NK-92 treated with Interleukin-12 subunit alpha and Interleukin-12 subunit beta, amount 100 ng/mL, for 24 hours (cell line): ENCODE measurements around the gene TTC27.

Experiments used
- DNase-seq: peaks from one replicate; lab custom pipeline; 2025; lab: John Stamatoyannopoulos, UW

The TTC27 gene

GRCh38 chr2:32671885-32672533 is 44.2 kb downstream of the TTC27 start:
- DNase-seq, result no peak

DNA sequence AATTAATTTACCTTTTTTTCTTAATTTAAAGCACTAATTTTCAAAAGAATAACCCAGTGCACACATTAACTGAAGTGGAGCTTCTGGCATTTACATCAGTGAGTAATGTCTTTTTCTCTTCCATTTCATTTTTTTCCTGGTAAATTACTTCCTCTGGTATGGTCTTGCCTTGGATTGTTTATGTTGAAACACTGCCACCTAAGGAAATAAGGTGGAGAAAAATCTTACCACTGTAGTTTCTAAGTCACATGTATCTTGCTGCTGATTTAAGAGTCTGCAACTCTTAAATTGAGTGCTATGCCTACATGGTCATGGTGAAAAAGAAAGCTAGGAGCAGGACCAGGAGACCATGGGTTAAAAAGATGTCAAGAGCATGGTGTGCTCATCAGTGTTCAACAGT is 51.0 kb downstream of the TTC27 start:
- DNase-seq, result no peak

GRCh38 chr2:32680942-32681341 is 53.1 kb downstream of the TTC27 start:
- DNase-seq, result no peak

- no peak for DNase-seq
Observed at GRCh38 chr2:32683520-32684086, 55.8 kb downstream of the TTC27 start.

DNA sequence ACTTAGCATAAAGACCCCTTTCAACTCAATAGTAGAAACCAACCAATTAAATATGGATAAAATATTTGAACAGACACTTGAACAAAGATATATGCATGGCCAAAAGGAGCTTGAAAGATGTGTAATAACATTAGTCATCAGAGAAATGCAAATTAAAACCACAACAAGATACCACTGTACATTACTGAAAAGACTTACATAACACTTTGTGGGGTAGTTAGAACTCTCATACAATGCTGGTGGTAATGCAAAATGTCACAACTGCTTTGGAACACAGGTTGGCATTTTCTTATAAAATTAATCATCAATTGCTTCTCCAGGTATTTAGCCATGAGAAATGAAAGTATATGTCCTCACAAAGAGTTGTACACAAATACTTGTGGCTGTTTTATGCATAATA is 60.7 kb downstream of the TTC27 start:
- no peak for DNase-seq

- no peak for DNase-seq
Observed at GRCh38 chr2:32691678-32692077, 63.8 kb downstream of the TTC27 start.

DNA sequence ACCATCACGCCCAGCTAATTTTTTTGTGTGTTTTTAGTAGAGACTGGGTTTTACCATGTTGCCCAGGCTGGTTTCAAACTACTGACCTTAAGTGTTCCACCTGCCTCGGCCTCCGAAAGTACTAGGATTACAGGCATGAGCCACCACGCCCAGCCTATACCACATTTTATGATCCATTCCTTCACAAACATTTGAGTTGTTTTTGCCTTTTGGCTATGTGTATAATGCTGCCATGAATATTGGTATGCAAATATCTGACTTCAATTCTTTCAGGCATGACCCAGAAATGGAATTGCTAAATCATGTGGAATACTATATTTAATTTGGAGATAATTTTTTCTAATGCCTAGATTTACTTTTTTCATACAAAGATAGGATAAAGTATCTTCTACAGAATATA is 68.6 kb downstream of the TTC27 start:
- DNase-seq, result no peak

DNA sequence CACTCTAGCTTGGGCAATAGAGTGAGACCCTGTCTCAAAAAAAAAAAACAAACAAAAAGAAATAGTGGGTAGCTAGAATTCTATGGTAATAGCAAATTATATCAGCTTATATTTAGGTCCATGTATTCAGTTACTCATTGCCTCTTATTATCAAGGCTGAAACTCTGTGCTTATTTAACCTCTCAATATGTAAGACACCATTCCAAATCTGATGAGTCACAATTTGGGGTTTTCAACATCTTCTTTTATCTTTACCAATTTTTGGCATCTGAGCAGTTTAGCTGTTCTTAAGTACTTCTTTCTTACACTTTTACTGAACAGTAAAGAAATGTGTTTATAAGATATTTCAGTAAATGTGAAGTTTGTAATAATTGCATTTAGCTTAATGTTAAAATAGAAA is 69.3 kb downstream of the TTC27 start:
- DNase-seq, result no peak

- no peak for DNase-seq
Observed at GRCh38 chr2:32699151-32699550, 71.3 kb downstream of the TTC27 start.

DNA sequence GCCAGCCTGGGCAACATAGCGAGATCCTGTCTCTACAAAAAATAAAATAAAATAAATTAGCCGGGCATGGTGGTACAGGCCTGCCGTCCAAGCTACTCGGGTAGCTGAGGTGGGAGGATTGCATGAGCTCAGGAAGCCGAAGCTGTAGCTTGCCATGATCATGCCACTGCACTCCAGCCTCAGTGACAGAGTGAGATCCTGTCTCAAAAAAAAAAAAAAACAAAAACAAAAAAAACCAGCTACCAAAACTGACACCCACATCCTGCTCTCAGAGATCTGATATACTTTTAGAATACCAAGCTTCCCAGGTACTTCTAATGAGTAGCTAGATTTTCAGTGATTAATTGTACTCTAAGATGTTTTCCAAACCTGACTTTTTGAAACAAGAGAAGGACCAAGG is 74.0 kb downstream of the TTC27 start:
- no peak for DNase-seq

- DNase-seq, result no peak
Observed at GRCh38 chr2:32702303-32703064, 74.6 kb downstream of the TTC27 start.

DNA sequence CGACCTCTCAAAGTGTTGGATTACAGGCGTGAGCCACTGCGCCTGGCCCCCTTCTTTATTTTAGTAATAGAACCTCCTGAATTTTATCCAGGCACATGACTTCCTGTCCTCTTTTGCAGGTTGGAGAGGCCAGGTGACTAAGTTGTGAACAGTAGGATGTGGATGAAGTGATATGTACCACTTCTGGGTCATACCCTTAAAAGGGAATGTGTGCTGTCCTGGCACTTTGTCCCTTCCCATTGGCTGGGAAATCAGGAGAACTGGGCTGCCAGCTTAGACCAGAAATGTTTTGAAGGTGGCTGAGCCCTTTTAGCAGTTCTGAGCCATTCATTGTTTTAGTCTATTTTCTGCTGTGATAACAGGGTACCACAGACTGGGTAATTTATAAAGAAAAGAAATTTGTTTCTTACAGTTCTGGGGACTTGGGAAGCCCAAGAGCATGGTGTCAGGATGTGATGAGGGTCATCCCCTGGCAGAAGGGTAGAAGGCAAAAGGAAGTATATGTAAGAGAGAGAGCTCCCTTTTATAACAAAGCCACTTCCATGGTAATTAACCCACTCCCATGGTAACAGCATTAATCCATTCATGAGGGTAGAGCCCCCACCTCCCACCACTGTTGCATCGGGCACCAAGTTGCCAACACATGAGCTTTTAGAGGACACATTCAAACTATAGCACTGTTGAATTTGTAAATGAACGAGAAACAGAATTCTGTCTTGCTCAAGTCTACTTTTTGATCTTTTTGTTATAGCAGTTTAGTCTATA is 79.1 kb downstream of the TTC27 start:
- no peak for DNase-seq

GRCh38 chr2:32711219-32711618 is 83.4 kb downstream of the TTC27 start:
- no peak for DNase-seq

GRCh38 chr2:32711908-32712501 is 84.2 kb downstream of the TTC27 start:
- DNase-seq, result no peak

DNA sequence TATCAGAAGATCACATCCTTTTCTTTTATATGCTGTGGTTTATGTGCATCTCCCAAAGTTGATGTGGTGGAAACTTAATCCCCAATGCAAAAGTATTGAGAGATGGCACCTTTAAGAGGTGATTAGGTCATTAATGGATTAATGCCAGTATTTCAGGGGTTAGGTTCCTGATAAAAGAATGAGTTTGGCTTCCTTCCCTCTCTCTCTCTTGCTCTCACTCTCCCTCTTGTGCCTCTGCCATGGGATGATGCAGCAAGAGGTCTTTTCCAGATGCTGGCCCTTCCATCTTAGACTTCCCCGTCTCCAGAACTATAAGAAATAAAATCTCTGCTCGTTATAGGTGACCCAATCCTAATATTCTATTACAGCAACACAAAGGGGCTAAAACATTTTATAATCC is 85.0 kb downstream of the TTC27 start:
- no peak for DNase-seq

GRCh38 chr2:32714521-32714920 is 86.7 kb downstream of the TTC27 start:
- DNase-seq, result no peak

- DNase-seq, result no peak
Observed at GRCh38 chr2:32715391-32715841, 87.6 kb downstream of the TTC27 start.

- no peak for DNase-seq
Observed at GRCh38 chr2:32715981-32716380, 88.1 kb downstream of the TTC27 start.

- no peak for DNase-seq
Observed at GRCh38 chr2:32716598-32716997, 88.7 kb downstream of the TTC27 start.

GRCh38 chr2:32718752-32719151 is 90.9 kb downstream of the TTC27 start:
- DNase-seq, result no peak

DNA sequence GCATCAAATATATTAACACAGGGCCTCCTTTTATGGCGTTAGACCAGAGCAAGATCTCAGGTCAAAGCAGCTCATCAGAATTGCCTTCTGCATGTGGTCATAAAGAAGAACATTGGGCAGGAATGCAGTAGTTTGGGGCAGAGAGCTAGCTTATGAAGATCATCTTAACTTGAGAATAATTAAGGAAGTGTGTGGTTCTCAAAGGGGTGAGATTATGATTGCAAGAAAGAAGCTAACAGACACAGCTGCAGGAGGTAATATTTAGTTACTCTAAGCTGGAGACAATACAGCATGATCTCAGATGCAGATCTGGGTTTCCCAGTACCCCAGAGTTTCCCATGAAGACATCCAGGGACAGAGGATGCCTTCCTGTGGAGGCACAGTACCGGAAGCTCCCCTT is 91.6 kb downstream of the TTC27 start:
- DNase-seq, result no peak
